OCI-LY1 (cell line): ENCODE results near the gene S1PR5.

Experiments used
- H2AFZ ChIP-seq: fragments of 200-600 bp; sonication (generic), shearing (Covaris generic); 2 replicates; pipeline ENCODE4 v1.6.0; 2014; ENCODE audit warnings: antibody characterized with exemption, mild to moderate bottlenecking, low read length
- H3F3A ChIP-seq: fragments of 200-600 bp; sonication (generic), shearing (Covaris generic); 2 replicates; pipeline ENCODE4 v1.6.0; 2014; ENCODE audit warnings: mild to moderate bottlenecking, antibody characterized with exemption, low read length, moderate library complexity; ENCODE audit not compliant: insufficient read depth
- H3K27ac ChIP-seq: fragments of 200-600 bp; sonication (generic); 2 replicates; pipeline ENCODE4 v1.5.1; 2014; ENCODE audit warnings: low read length, mixed run types, mild to moderate bottlenecking, low read depth; ENCODE audit not compliant: poor library complexity, severe bottlenecking
- H3K27me3 ChIP-seq: fragments of 200-600 bp; sonication (generic); 2 replicates; pipeline ENCODE4 v1.6.0; 2014; ENCODE audit warnings: antibody characterized with exemption, mild to moderate bottlenecking, low read length, moderate library complexity; ENCODE audit not compliant: insufficient read depth
- H3K36me3 ChIP-seq: fragments of 200-600 bp; sonication (generic); 2 replicates; pipeline ENCODE4 v1.6.1; 2014; ENCODE audit warnings: mild to moderate bottlenecking, antibody characterized with exemption, low read length, moderate library complexity, mixed read lengths; ENCODE audit not compliant: insufficient read depth
- H3K4me1 ChIP-seq: fragments of 200-600 bp; sonication (generic); 2 replicates; pipeline ENCODE4 v1.5.1; 2014; ENCODE audit warnings: mild to moderate bottlenecking, low read length, moderate library complexity; ENCODE audit not compliant: insufficient read depth, severe bottlenecking
- H3K4me2 ChIP-seq: fragments of 200-600 bp; sonication (generic), shearing (Covaris generic); 2 replicates; pipeline ENCODE4 v1.6.1; 2014; ENCODE audit warnings: low read length
- H3K4me3 ChIP-seq: fragments of 200-600 bp; sonication (generic); 2 replicates; pipeline ENCODE4 v1.5.1; 2014; ENCODE audit warnings: low read length, low read depth, mild to moderate bottlenecking, mixed read lengths; ENCODE audit not compliant: poor library complexity, severe bottlenecking
- H3K79me2 ChIP-seq: fragments of 200-600 bp; shearing (Covaris generic); 2 replicates; pipeline ENCODE4 v1.6.1; 2016; ENCODE audit warnings: mixed run types, low read length, mixed read lengths; ENCODE audit not compliant: insufficient read depth
- H3K9ac ChIP-seq: fragments of 200-600 bp; sonication (generic), shearing (Covaris generic); 2 replicates; pipeline ENCODE4 v1.6.1; 2014; ENCODE audit warnings: mild to moderate bottlenecking, low read length, mixed read lengths
- H3K9me2 ChIP-seq: fragments of 200-600 bp; sonication (generic), shearing (Covaris generic); 2 replicates; pipeline ENCODE4 v1.6.1; 2014; ENCODE audit warnings: low read depth, mild to moderate bottlenecking, low read length, mixed read lengths
- H3K9me3 ChIP-seq: fragments of 200-600 bp; shearing (Covaris generic); 2 replicates; pipeline ENCODE4 v1.6.1; 2014; ENCODE audit warnings: low read length, mixed read lengths
- H4K20me1 ChIP-seq: fragments of 200-600 bp; sonication (generic), shearing (Covaris generic); 2 replicates; pipeline ENCODE4 v1.6.0; 2016; ENCODE audit warnings: mild to moderate bottlenecking, low read length; ENCODE audit not compliant: insufficient read depth
- CTCF ChIP-seq: fragments of 200-600 bp; sonication (generic), shearing (Covaris generic); IDR thresholded peaks from 2 replicates; pipeline ENCODE4 v1.5.1; 2017; ENCODE audit warnings: mild to moderate bottlenecking, antibody characterized with exemption, low read length, moderate library complexity, mixed read lengths
- EZH2 ChIP-seq: fragments of 200-600 bp; sonication (generic), shearing (Covaris generic); IDR thresholded peaks from 2 replicates; pipeline ENCODE4 v1.8.0; 2017; ENCODE audit warnings: borderline replicate concordance, mixed run types, mild to moderate bottlenecking, antibody characterized with exemption, low read length, moderate library complexity, mixed read lengths

S1PR5 gene

GRCh38 chr19:10560154-10560553 lies 42.9 kb upstream of the S1PR5 start:
- Histone ChIP-seq H3K27ac (no peak overlapping the region), H4K20me1 (no peaks in the 10 kb centered on the region), H3K9me2 (no peaks in the 10 kb centered on the region), H3K9me3 (no peaks in the 10 kb centered on the region), H3K27me3 (no peaks in the 10 kb centered on the region), H3K9ac (no peak overlapping the region), H3K4me2 (no peak overlapping the region), H3K79me2 (peaks cover 7% of the 10 kb centered on the region), H3F3A (no peaks in the 10 kb centered on the region), H3K36me3 (peaks cover 75% of the 10 kb centered on the region), H3K4me3 (no peak overlapping the region), H3K4me1 (peaks cover 18% of the 10 kb centered on the region), H2AFZ (no peak overlapping the region)
- no peak for TF ChIP-seq CTCF
- no peak for TF ChIP-seq EZH2

DNA sequence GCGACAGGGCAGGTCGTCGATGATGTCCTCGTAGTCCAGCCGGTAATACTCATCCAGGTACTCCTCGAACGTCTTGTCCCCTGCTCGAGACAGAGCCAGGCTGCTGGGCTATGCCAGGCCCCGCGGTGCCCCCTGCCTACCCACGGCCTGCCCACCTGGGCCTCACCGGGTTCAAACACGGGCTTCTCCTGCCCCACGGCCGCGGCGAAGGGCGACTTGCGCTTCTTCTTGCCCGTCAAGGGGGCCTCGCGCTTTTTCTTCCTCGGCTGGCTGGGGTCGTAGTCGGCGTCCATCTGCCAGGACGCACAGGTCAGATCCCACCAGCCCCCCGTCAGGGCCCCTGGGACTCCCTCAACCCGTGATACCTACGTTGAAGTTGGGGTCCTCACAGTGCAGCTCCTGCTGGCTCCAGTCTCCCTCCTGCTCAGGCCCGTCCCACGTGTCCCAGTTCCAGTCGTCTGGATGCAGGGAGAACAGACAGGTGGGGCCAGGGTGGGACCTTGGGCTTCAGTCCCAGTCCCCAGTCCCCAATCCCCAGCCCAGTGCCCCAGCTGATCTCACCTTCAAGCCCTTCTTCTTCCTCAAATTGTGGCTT lies 40.5 kb upstream of the S1PR5 start:
- no peak for TF ChIP-seq EZH2
- no peak for TF ChIP-seq CTCF

DNA sequence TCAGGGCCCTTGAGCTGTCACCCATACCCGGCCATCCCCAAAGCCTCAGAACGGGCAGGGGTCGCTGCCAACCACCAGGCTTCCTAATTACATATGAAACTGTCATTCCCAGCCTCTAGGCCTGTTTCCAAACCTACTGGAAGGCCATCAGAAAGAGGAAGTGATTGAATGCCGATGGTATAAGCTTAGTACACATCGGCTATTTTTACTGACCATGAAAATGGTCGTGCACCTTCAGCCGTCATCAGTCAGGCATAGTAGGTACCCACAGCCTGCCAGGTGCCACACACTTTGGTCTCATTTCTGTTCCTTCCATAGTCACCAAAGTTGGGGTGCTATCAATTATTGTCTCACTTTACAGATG lies 38.3 kb upstream of the S1PR5 start:
- peaks cover 42% of the 10 kb centered on the region for H3K4me1 ChIP-seq
- H3K27ac ChIP-seq: peak overlapping the region; percentile 97
- no peak overlapping the region for H3K4me3 ChIP-seq
- H3K4me2 ChIP-seq: no peak overlapping the region
- H3K27me3 ChIP-seq: no peaks in the 10 kb centered on the region
- H3K79me2 ChIP-seq: no peaks in the 10 kb centered on the region
- peaks cover 86% of the 10 kb centered on the region for H3K36me3 ChIP-seq
- peaks cover 12% of the 10 kb centered on the region; the same call in 1 of the 2 replicates for H3F3A ChIP-seq
- no peaks in the 10 kb centered on the region for H3K9me3 ChIP-seq
- no peak overlapping the region for H3K9ac ChIP-seq
- H2AFZ ChIP-seq: no peak overlapping the region
- H3K9me2 ChIP-seq: no peaks in the 10 kb centered on the region
- H4K20me1 ChIP-seq: no peaks in the 10 kb centered on the region
- TF ChIP-seq CTCF: no peak
- no peak for TF ChIP-seq EZH2

More for the DNA sequence above, 40.5 kb upstream of the S1PR5 start:
- no peak overlapping the region for H3K9ac ChIP-seq
- no peaks in the 10 kb centered on the region for H3K79me2 ChIP-seq
- no peaks in the 10 kb centered on the region for H3K9me3 ChIP-seq
- no peak overlapping the region for H3K4me2 ChIP-seq
- H4K20me1 ChIP-seq: no peaks in the 10 kb centered on the region
- no peaks in the 10 kb centered on the region for H3K9me2 ChIP-seq
- H2AFZ ChIP-seq: no peak overlapping the region
- H3F3A ChIP-seq: peaks cover 12% of the 10 kb centered on the region; the same call in 1 of the 2 replicates
- no peak overlapping the region for H3K27ac ChIP-seq
- no peak overlapping the region for H3K4me3 ChIP-seq
- H3K27me3 ChIP-seq: no peaks in the 10 kb centered on the region
- H3K4me1 ChIP-seq: peaks cover 34% of the 10 kb centered on the region
- H3K36me3 ChIP-seq: peaks cover 86% of the 10 kb centered on the region
